Measurements from ENCODE around the gene CDH4. TPM values are rescaled to one million over a fixed set of nuclear protein-coding genes. Genes with fewer than 3 reads are reported as not detected.

The CDH4 gene
- total RNA-seq, 1 donor from 2014 or later, result 39.7 TPM

GRCh38 chr20:61217848-61218247, 34.2 kb upstream of the CDH4 start:
- Histone ChIP-seq H3K36me3 (ENCODE audit: control insufficient read depth, insufficient read depth, low read length) (no peaks in the 10 kb centered on the region), H3K4me3 (ENCODE audit: low read depth, low read length) (no peak overlapping the region), H3K27me3 (ENCODE audit: control insufficient read depth, insufficient read depth, low read length) (peaks cover 22% of the 10 kb centered on the region)
- DNase-seq (ENCODE audit: low read depth), result no peak
- TF ChIP-seq CTCF (IDR thresholded peaks at IDR 0.05; ENCODE audit: insufficient read depth, low read length, poor library complexity, severe bottlenecking), result no peak

- H3K27me3 ChIP-seq (ENCODE audit: control insufficient read depth, insufficient read depth, low read length), result peaks cover 23% of the 10 kb centered on the region
Observed at GRCh38 chr20:61219021-61219431, 33.0 kb upstream of the CDH4 start.

GRCh38 chr20:61220131-61220530, 31.9 kb upstream of the CDH4 start:
- TF ChIP-seq CTCF (IDR thresholded peaks at IDR 0.05; ENCODE audit: insufficient read depth, low read length, poor library complexity, severe bottlenecking), result no peak
- no peak for DNase-seq (ENCODE audit: low read depth)
- H3K36me3 ChIP-seq (ENCODE audit: control insufficient read depth, insufficient read depth, low read length), result no peaks in the 10 kb centered on the region
- no peak overlapping the region for H3K4me3 ChIP-seq (ENCODE audit: low read depth, low read length)
- peaks cover 21% of the 10 kb centered on the region for H3K27me3 ChIP-seq (ENCODE audit: control insufficient read depth, insufficient read depth, low read length)

More at GRCh38 chr20:61219021-61219431, 33.0 kb upstream of the CDH4 start:
- no peak for DNase-seq (ENCODE audit: low read depth)
- H3K36me3 ChIP-seq (ENCODE audit: control insufficient read depth, insufficient read depth, low read length), result no peaks in the 10 kb centered on the region
- no peak for TF ChIP-seq CTCF (IDR thresholded peaks at IDR 0.05; ENCODE audit: insufficient read depth, low read length, poor library complexity, severe bottlenecking)
- H3K4me3 ChIP-seq (ENCODE audit: low read depth, low read length), result no peak overlapping the region

- no peaks in the 10 kb centered on the region for H3K36me3 ChIP-seq (ENCODE audit: control insufficient read depth, insufficient read depth, low read length)
- TF ChIP-seq CTCF (IDR thresholded peaks at IDR 0.05; ENCODE audit: insufficient read depth, low read length, poor library complexity, severe bottlenecking), result no peak
- no peak for DNase-seq (ENCODE audit: low read depth)
- H3K27me3 ChIP-seq (ENCODE audit: control insufficient read depth, insufficient read depth, low read length), result peaks cover 24% of the 10 kb centered on the region
- H3K4me3 ChIP-seq (ENCODE audit: low read depth, low read length), result no peak overlapping the region
Observed at GRCh38 chr20:61220626-61221325, 31.3 kb upstream of the CDH4 start.

GRCh38 chr20:61222699-61223098, 29.4 kb upstream of the CDH4 start:
- H3K4me3 ChIP-seq (ENCODE audit: low read depth, low read length), result no peak overlapping the region
- DNase-seq (ENCODE audit: low read depth), result no peak
- no peak for TF ChIP-seq CTCF (IDR thresholded peaks at IDR 0.05; ENCODE audit: insufficient read depth, low read length, poor library complexity, severe bottlenecking)
- peaks cover 18% of the 10 kb centered on the region for H3K27me3 ChIP-seq (ENCODE audit: control insufficient read depth, insufficient read depth, low read length)
- H3K36me3 ChIP-seq (ENCODE audit: control insufficient read depth, insufficient read depth, low read length), result no peaks in the 10 kb centered on the region

GRCh38 chr20:61223121-61223520, 28.9 kb upstream of the CDH4 start:
- Histone ChIP-seq H3K36me3 (ENCODE audit: control insufficient read depth, insufficient read depth, low read length) (no peaks in the 10 kb centered on the region), H3K4me3 (ENCODE audit: low read depth, low read length) (no peak overlapping the region), H3K27me3 (ENCODE audit: control insufficient read depth, insufficient read depth, low read length) (peaks cover 18% of the 10 kb centered on the region)
- no peak for TF ChIP-seq CTCF (IDR thresholded peaks at IDR 0.05; ENCODE audit: insufficient read depth, low read length, poor library complexity, severe bottlenecking)
- no peak for DNase-seq (ENCODE audit: low read depth)
